Activated naive CD8-positive, alpha-beta T cell treated with anti-CD3 and anti-CD28 coated beads, Interleukin-2, amount 50 U/mL, for 24 hours (primary cell): ENCODE results near the gene EDAR.

ENCODE experiments used
- ATAC-seq: fragments of 150-1000 bp; cut with Tn5 transposase; one replicate; pipeline ENCODE4 v1.10.0; 2021
- DNase-seq: peaks from one replicate; pipeline ENCODE4 v3.0.0; 2021
- H3K27ac Mint-ChIP-seq: one replicate; pipeline ENCODE4 v1.8.0; 2021; ENCODE audit warnings: mild to moderate bottlenecking, mixed read lengths
- H3K27me3 Mint-ChIP-seq: one replicate; pipeline ENCODE4 v1.8.0; 2021; ENCODE audit warnings: mixed read lengths
- H3K36me3 Mint-ChIP-seq: one replicate; pipeline ENCODE4 v1.8.0; 2021; ENCODE audit warnings: low read depth, mixed read lengths
- H3K4me1 Mint-ChIP-seq: one replicate; pipeline ENCODE4 v1.8.0; 2021; ENCODE audit warnings: mixed read lengths
- H3K4me3 Mint-ChIP-seq: one replicate; pipeline ENCODE4 v1.8.0; 2021; ENCODE audit warnings: mild to moderate bottlenecking, moderate library complexity, mixed read lengths
- H3K9me3 Mint-ChIP-seq: one replicate; pipeline ENCODE4 v1.8.0; 2021; ENCODE audit warnings: mixed read lengths

Gene EDAR

GRCh38 chr2:108965540-108966289 is 23.3 kb downstream of the EDAR start:
- H3K4me3 Mint-ChIP-seq, result no peak overlapping the region
- H3K27me3 Mint-ChIP-seq, result no peaks in the 10 kb centered on the region
- H3K4me1 Mint-ChIP-seq, result peaks cover 55% of the 10 kb centered on the region
- peak; percentile 77 for ATAC-seq
- H3K36me3 Mint-ChIP-seq, result no peaks in the 10 kb centered on the region
- H3K9me3 Mint-ChIP-seq, result no peaks in the 10 kb centered on the region
- no peak overlapping the region for H3K27ac Mint-ChIP-seq
- DNase-seq, result peak; percentile 27

DNA sequence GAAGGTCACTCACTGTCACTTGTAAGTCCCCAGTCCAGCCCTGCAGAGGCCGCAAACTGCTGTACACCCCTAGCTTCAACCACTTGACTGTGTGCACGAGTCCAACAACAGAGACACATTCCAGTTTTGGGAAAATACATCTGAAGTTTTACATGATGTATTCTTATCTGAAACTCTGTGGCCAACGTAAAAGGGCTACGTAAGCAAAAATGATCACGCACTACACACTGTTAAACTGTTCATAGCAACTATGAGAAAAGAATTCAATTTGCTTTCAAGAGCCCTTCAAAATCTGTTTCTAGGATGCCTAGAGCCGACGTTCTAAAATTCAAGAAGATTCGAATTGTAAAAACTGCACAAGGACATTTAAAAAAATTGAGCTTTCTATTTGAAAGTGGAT is 26.0 kb downstream of the EDAR start:
- no peak overlapping the region for H3K27ac Mint-ChIP-seq
- H3K4me3 Mint-ChIP-seq, result no peak overlapping the region
- H3K4me1 Mint-ChIP-seq, result peaks cover 59% of the 10 kb centered on the region
- no peak for ATAC-seq
- no peak for DNase-seq
- H3K27me3 Mint-ChIP-seq, result no peaks in the 10 kb centered on the region
- H3K9me3 Mint-ChIP-seq, result no peaks in the 10 kb centered on the region
- no peaks in the 10 kb centered on the region for H3K36me3 Mint-ChIP-seq

DNA sequence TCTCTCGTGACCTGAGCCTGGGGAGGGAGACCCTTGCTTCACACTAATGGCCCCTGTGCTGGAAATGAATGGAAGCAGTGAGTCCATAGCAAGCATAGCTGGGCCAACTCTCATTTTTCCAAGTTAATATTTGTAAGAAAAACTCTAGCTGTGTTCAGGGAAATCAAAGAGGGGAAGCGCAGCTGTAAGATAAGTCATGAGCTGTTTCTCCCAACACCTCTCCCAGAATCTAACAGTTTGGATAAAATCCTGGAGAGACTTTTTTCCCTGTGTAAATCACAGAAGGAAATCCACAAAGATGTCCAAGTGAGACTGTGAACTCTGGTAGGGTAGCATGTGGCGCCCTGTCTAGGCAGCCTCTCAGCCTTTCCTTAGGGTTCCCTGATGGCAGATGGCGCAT is 27.2 kb downstream of the EDAR start:
- no peaks in the 10 kb centered on the region for H3K36me3 Mint-ChIP-seq
- H3K4me1 Mint-ChIP-seq, result peaks cover 58% of the 10 kb centered on the region
- no peaks in the 10 kb centered on the region for H3K27me3 Mint-ChIP-seq
- H3K27ac Mint-ChIP-seq, result no peak overlapping the region
- H3K4me3 Mint-ChIP-seq, result no peak overlapping the region
- no peaks in the 10 kb centered on the region for H3K9me3 Mint-ChIP-seq
- no peak for ATAC-seq
- DNase-seq, result no peak

DNA sequence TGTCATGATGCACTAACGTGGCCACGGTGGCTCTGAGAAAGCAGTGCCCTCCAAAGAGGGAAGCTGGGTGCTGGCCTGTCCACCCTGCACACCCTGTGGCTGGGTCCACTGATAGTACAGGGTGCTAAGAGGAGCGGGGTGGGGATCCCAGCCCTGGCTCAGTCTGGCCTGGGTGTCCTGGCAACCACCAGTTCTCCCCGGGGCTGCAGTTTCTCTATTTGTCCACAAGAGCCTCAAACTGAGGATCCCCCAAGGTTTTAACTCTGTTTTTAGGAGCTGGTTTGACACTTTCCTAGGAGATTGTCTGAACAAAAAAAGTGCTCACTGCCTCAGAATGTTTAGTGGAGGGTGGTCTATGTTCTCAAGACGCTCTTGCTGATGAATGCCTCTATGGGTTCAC is 29.0 kb downstream of the EDAR start:
- Mint-ChIP-seq H3K27me3 (no peaks in the 10 kb centered on the region), H3K36me3 (no peaks in the 10 kb centered on the region), H3K27ac (no peak overlapping the region), H3K9me3 (no peaks in the 10 kb centered on the region), H3K4me1 (peaks cover 43% of the 10 kb centered on the region), H3K4me3 (no peak overlapping the region)
- ATAC-seq (no peak), DNase-seq (no peak)

DNA sequence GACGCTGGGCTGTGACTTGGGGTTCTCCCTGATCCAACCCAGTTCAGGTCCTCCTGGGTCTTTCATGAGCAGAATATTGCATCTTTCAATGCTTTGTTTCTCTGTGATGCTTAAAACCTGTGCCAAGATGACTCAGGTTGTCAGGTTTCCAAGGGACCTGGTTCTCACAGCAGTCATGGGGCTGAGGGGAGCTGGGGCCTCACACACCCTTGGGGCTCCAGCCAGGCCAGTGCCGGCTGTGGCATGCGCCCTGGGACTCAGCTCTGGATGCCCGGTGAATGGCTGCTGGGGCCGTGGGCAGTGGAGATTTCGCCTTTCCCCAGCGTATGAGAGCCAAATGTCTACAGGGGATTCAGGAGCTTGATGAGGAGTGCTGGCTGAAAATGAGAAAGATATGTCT is 29.6 kb downstream of the EDAR start:
- DNase-seq (no peak), ATAC-seq (no peak)
- Mint-ChIP-seq H3K27ac (no peak overlapping the region), H3K36me3 (no peaks in the 10 kb centered on the region), H3K27me3 (no peaks in the 10 kb centered on the region), H3K4me3 (no peak overlapping the region), H3K9me3 (no peaks in the 10 kb centered on the region), H3K4me1 (peaks cover 37% of the 10 kb centered on the region)

DNA sequence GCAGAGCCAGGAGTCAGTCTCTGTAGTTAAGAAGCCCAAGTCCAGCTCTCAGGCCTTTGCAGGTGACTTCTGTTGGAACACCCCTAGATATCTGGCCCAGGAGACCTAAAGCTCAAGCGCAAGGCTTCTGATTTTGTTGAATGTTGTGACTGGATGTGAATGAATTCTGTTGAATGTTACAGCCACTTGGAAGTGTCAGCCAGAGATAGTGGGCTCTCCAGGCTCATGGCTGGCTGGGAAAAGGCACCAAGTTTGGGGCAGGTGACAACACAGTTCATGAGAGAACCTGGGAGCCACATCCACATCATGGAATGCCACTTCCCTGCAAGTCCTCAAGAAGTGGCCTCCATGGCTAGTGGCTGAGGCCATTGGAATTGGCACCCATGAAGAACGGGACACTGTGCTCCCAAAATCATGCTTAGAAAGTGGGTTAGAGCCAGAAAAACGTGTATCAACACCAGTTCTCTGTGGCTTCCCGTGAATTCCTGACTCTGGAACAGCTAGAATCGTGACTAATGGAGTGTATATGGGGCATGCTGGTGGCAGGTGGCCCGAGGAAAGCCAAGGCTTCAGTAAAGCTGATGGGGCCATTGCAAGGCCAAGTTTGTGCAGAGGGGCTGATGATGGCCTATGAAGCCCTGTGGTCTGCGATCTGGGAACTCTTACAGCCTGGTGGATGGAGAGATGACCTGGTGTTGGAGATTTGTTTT is 30.2 kb downstream of the EDAR start:
- Mint-ChIP-seq H3K36me3 (no peaks in the 10 kb centered on the region), H3K27me3 (no peaks in the 10 kb centered on the region), H3K4me3 (no peak overlapping the region), H3K9me3 (no peaks in the 10 kb centered on the region), H3K4me1 (peaks cover 32% of the 10 kb centered on the region), H3K27ac (no peak overlapping the region)
- DNase-seq (no peak), ATAC-seq (no peak)

- Mint-ChIP-seq H3K4me3 (peak overlapping the region; percentile 10), H3K36me3 (no peaks in the 10 kb centered on the region), H3K27me3 (no peaks in the 10 kb centered on the region), H3K27ac (no peak overlapping the region), H3K4me1 (peaks cover 29% of the 10 kb centered on the region), H3K9me3 (peaks cover 4% of the 10 kb centered on the region)
- DNase-seq (no peak), ATAC-seq (no peak)
Measured at GRCh38 chr2:108958002-108958401, 31.0 kb downstream of the EDAR start.

GRCh38 chr2:108956375-108956774 is 32.6 kb downstream of the EDAR start:
- Mint-ChIP-seq H3K36me3 (peaks cover 4% of the 10 kb centered on the region), H3K9me3 (peaks cover 19% of the 10 kb centered on the region), H3K27me3 (no peaks in the 10 kb centered on the region), H3K4me1 (peaks cover 29% of the 10 kb centered on the region), H3K27ac (no peak overlapping the region), H3K4me3 (no peak overlapping the region)
- ATAC-seq (no peak), DNase-seq (no peak)

DNA sequence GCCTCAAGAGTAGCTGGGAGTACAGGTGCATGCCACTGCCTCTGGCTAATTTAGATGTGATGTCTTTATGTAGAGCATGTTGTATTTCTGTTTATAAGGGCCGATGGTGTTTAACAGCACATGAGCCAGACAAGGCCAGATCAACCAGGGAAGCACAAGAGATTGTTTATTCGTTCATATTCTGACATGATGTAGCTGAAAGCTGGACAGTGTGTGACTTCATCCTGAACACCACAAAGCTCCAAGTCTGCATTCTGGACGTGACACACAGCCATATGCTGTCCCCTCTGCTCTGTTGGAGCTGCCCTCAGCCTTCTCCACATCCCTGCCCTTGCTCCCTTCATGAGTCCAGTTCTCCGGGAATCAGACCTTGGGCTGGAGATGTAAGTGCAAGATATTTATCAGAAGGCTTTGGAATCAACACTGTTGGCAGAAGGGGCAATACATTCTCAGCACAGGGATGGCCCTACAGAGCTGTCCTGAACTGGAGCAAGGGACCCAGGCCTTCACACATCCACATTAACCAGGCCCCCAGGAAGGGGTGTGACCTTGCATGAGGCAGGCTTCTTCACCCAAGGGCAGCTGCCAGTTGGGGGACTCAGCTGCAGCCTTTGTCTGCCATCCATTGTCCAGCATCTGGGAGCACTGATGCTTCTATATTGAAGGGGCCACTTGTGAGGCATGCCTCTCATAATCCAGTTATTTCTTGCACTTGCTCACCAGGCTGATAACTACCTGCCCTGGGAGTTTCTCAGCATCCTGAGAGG is 38.5 kb downstream of the EDAR start:
- H3K9me3 Mint-ChIP-seq, result peaks cover 44% of the 10 kb centered on the region
- no peaks in the 10 kb centered on the region for H3K27me3 Mint-ChIP-seq
- no peak overlapping the region for H3K4me3 Mint-ChIP-seq
- peaks cover 11% of the 10 kb centered on the region for H3K36me3 Mint-ChIP-seq
- DNase-seq (no peak), ATAC-seq (no peak)
- H3K27ac Mint-ChIP-seq, result no peak overlapping the region
- H3K4me1 Mint-ChIP-seq, result no peaks in the 10 kb centered on the region

DNA sequence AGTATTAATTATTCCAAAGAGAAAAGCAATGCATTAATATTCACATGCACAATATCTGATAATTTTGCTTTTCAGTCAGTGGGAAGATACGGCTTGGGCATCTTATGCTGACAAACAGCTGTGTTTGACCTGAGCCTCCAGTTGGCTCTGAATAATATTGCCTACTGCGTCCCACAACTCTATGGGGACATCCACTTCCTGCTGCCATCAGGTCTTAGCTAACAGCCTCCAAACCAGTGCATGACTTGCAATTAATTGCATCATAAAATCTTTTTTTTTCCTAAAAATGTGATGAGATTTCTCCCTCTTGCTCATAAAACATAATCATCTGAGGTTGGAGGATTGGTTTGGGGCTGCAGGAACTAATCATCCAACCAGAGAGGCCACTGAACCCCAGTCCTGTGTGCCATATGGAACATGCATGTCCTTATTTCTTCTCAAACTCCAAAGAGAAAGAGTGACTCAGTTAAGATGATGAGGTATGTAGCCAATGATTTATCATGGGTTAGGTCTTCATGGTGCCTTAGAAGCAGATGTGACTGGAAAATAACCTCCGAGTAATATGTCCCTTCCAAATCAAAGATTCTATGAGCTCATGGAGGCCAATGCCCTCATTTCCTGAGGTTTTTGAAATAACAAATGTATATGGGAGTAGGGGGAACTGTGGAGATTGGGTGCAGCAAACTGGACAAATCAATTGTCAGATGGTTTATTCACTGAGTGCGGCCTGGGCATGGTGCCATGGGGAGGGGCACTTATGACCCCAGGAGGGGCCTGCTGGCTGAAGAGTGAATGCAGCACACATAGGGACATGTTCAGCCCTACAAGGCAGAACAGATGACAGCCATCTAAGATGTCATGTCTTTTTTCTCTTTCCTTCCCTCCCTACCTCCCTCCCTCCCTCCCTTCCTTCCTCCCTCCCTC is 39.4 kb downstream of the EDAR start:
- Mint-ChIP-seq H3K27me3 (no peaks in the 10 kb centered on the region), H3K9me3 (peaks cover 44% of the 10 kb centered on the region), H3K27ac (no peak overlapping the region), H3K4me1 (no peaks in the 10 kb centered on the region), H3K36me3 (peaks cover 11% of the 10 kb centered on the region), H3K4me3 (no peak overlapping the region)
- ATAC-seq, result peak; percentile 49
- DNase-seq, result no peak

DNA sequence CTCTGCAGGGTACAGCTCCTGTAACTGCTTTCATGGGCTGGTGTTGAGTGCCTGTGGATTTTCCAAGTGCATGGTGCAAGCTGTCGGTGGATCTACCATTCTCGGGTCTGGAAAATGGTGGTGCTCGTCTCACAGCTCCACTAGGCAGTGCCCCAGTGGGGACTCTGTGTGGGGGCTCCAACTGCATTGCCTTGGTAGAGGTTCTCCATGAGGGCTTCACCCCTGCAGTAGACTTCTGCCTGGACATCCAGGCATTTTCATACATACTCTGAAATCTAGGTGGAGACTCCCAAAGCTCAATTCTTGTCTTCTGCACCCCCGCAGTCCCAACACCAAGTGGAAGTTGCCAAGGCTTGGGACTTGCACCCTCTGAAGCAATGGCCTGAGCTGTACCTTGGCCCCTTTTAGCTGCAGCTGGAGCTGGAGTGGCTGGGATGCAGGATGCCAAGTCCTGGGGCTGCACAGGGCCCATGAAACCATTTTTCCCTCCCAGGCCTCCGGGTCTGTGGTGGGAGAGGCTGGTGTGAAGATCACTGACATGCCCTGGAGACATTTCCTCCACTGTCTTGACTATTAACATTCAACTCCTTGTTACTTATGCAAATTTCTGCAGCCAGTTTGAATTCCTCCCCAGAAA is 41.6 kb downstream of the EDAR start:
- ATAC-seq, result no peak
- no peaks in the 10 kb centered on the region for H3K4me1 Mint-ChIP-seq
- peaks cover 11% of the 10 kb centered on the region for H3K36me3 Mint-ChIP-seq
- no peak overlapping the region for H3K4me3 Mint-ChIP-seq
- DNase-seq, result no peak
- peaks cover 34% of the 10 kb centered on the region for H3K9me3 Mint-ChIP-seq
- H3K27me3 Mint-ChIP-seq, result no peaks in the 10 kb centered on the region
- H3K27ac Mint-ChIP-seq, result no peak overlapping the region

DNA sequence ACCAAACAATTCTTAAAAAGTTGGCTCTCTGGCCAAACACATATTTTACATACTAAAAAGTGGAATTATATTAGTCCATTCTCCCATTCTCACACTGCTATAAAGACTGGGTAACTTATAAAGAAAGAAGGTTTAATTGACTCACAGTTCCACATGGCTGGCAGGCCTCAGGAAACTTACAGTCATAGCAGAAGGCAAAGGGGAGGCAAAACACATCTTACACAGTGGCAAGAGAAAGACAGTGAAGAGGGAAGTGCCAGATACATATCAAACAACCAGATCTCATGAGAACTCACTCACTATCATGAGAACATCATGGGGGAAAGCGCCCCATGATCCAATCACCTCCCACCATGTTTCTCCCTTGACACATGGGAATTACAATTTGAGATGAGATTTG is 42.6 kb downstream of the EDAR start:
- H3K9me3 Mint-ChIP-seq, result peaks cover 25% of the 10 kb centered on the region
- H3K27me3 Mint-ChIP-seq, result no peaks in the 10 kb centered on the region
- peaks cover 7% of the 10 kb centered on the region for H3K36me3 Mint-ChIP-seq
- no peak overlapping the region for H3K4me3 Mint-ChIP-seq
- H3K4me1 Mint-ChIP-seq, result no peaks in the 10 kb centered on the region
- DNase-seq (no peak), ATAC-seq (no peak)
- H3K27ac Mint-ChIP-seq, result no peak overlapping the region

DNA sequence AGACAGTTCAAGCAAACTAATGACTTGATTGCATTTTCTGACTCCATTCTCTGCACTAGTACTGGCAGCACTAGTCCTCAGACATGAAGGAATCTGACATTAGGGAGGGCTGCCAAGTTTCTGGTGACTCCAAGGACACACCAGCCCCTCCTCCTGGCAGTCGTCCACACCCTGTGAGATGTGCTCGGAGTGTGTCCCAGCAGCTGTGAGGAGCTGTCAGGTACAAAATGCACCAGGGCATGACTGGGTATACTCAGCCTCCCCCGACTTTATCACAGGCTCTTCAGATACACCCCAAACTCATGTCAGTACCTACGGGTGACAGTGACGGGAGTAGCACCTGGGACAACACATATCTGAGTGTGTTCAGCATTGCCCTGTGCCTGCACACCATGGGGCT is 43.1 kb downstream of the EDAR start:
- no peak overlapping the region for H3K4me3 Mint-ChIP-seq
- DNase-seq (no peak), ATAC-seq (no peak)
- H3K27ac Mint-ChIP-seq, result no peak overlapping the region
- H3K27me3 Mint-ChIP-seq, result no peaks in the 10 kb centered on the region
- peaks cover 25% of the 10 kb centered on the region for H3K9me3 Mint-ChIP-seq
- H3K4me1 Mint-ChIP-seq, result no peaks in the 10 kb centered on the region
- peaks cover 7% of the 10 kb centered on the region for H3K36me3 Mint-ChIP-seq
